Head of caudate nucleus (tissue), 42 donors: ENCODE data around the gene SAXO2.
"Not testable (repeated sequence)": the region's sequence is repeated elsewhere in the genome, so short reads cannot be mapped to it uniquely, and the experiment has no call there.

ENCODE experiments used
- DNase-seq, 42 donors: peaks; one replicate each; pipeline versions ENCODE4 v3.0.0 to v3.0.0-alpha.2; 2020 to 2021; ENCODE audit warnings: mixed read lengths in 7 of 42
- intact Hi-C: fragments of 100-400 bp; cut with DNase I; formaldehyde crosslinking; loops from one replicate; pipeline ENCODE4 v1.15.0; 2022

SAXO2 gene

DNA sequence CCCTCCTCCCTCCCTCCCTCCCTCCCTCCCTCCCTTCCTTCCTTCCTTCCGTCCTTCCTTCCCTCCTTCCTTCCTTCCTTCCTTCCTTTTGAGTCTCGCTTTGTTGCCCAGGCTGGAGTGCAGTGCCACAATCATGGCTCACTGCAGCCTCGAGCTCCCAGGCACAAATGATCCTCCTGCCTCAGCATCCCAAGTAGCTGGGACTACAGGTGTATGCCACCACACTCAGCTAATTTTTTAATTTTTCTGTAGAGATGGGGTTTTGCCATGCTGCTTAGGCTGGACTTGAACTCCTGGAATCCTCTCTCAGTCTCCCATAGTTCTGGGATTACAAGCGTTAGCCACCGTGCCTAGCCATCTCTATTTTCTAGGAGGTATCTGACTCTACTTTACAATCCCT, 48.7 kb downstream of the SAXO2 start:
- intact Hi-C loops, DNase-seq: not testable (repeated sequence)

DNA sequence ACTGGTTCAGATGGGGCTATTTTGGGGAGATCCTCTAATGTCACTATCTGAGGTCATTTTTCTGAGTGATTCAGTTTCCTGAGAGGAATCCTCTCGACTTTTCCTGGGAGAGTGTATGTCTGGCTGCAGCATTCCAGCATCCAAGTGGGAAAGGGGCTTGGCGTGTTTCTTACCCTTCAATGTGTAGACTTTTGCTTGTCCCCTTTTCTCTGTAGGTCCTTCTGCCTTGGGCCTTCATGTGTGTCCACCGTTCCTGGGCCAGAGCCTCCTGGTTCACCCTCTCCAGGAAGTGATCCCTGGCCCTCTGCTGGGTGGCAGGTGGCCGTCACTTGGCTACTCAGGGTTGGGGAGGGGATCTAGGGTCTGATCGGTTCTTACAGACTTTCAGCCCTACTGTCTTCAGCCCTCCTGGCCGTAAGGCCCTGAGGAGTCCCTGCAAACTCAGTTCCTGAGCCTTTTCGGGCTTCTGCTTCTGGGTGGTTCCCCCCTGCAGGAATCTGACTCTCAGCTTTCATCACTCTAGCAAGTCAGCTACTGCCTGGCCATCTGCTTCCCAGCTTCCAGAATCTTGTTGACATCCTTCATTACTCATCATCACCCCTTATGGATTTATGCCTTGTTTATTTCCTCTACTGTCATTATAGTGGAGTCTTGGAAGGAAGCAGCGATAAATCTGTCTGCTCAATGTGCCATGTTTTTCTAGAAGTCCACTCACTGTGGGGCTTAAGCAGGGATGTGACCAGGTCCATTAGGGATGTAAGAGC, 50.1 kb downstream of the SAXO2 start:
- DNase-seq, result peak in 2 of 42 donors; percentile 16 to 24

DNA sequence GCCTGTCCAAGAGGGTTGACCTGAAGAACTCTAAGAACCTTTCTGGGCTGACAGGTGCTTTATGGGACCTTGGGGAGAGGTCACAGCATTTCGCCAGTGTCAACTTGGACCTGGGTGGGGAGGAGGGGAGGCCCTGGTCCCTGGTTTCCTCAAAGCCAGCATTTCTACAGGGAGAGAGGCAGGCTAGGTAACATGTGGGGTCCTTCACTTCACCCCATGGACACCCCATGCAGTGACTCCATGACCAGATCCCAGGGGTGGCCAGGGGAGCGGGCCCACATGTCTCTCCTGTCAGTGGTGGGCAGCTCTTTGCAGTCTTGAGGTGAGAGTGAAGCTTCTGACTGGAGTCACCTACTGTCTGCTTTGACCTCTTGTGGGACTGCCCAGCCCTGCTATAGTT, 50.8 kb downstream of the SAXO2 start:
- intact Hi-C loops, result no loop called here
- peak in 2 of 42 donors; percentile 5 to 16 for DNase-seq

More for the DNA sequence above, 50.1 kb downstream of the SAXO2 start:
- intact Hi-C loops, result no loop called here

DNA sequence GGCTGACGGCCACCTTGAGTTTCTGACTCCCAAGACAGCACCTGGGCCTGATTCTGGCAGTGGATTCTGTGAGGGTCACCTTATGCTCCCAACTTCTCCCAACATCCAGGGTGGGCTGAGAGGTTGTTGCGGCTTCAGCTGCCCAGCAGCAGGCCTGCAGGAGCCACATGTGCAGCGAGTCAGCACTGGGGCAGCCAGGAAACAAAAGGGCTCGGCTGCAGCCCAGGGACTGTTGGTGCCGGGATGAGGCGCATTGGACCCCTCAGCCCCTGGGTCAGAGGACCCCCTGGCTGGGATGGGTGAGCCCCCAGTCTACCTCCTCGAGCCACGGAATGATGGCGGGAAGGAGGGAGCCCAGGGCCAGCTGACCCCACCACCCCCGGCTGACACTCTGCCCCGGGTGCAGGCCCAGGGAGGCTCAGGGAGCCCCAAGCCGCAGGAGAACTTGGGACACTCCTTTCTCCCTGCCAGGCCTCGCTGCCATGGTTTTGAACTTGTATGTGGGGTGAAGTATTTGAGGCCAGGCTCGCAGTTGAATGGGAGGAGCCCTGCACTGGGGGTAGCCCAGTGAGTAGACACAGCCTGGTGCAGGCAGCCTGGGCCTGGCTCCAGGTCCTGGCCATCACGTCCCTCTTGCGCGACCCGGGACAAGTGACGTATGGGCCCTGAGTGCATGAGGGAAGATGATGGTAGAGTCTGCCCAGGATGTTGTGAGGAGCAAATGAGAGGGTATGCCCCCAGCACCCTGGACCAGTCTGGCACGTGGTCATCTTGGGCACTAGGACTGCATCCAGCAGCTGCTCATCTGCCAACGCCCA, 51.5 kb downstream of the SAXO2 start:
- peak in 2 of 42 donors; percentile 4 to 31 for DNase-seq
- intact Hi-C loops, result not testable (repeated sequence)

DNA sequence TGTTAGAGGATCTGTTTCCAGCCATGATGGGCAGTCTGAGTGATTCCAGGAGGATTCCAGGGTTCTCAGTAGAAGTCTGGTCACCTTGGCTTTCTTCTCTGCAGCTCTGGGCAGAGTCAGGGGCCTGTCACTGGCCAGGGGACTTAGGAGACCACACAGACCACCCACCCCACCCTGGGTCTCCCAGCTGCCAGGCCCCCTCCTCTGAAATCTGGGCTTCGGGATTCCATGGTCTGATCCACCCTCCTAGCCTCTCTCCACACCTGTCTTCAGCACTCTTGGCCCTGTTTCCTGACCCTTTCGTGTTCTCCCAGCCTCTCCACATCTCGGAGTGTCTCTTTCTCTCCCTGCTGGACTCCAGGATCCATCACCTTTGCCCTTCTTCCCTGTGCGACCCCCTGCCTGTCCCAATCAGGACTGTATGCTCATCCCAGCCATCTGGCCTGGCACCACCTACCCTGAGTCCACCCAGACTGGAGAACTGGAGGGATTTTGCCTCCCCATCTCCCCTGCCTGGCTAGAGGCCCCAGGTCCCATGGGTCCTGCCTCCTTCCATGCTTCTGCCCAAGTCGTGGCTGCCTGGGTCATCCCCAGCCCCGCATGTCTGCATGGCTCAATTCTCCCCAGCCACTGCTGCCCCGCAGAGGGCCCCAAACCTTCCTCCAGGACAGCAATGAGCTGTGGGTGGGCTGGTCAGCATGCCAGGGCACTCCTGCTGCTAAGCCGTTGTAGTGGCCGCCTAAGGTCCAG, 52.3 kb downstream of the SAXO2 start:
- DNase-seq, result peak in 2 of 42 donors; percentile 1 to 24
- intact Hi-C loops, result no loop called here

DNA sequence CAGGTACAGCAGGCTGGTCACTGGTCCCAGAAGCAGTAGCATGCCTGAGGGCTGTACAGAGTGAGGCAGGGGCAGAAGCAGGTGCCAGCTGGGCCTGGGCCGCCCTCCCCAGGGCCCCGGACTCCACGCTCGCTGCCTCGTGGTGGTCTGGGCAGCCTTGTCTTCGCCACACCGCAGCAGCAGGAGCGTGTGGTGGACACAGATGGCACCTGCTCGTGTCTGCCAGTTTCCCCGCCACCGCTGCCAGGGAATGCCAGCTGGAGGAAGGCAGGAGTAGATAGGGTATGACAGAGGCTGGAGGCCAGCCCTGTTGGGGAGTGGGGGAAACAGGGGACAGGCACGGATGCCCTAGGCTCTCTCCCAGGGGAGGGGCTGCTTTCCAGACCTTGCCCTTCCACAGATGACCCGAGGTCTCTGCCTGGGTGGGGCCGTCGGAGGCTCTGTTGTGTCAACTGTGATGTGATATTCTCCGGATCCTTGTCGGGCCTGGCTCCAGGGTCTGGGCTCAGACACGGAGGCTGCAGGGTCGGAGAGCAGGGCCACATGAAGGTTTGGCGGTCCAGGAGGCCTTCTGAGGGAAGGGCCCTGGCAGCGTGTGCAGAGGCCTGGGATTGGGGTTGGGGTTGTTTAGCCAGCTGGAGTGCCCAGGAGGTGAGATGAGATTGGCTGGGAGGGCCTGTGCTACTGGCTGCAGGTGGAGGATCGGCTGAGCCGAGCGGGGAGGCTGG, 53.1 kb downstream of the SAXO2 start:
- DNase-seq, result peak in 2 of 42 donors; percentile 21 to 29
- intact Hi-C loops, result no loop called here

DNA sequence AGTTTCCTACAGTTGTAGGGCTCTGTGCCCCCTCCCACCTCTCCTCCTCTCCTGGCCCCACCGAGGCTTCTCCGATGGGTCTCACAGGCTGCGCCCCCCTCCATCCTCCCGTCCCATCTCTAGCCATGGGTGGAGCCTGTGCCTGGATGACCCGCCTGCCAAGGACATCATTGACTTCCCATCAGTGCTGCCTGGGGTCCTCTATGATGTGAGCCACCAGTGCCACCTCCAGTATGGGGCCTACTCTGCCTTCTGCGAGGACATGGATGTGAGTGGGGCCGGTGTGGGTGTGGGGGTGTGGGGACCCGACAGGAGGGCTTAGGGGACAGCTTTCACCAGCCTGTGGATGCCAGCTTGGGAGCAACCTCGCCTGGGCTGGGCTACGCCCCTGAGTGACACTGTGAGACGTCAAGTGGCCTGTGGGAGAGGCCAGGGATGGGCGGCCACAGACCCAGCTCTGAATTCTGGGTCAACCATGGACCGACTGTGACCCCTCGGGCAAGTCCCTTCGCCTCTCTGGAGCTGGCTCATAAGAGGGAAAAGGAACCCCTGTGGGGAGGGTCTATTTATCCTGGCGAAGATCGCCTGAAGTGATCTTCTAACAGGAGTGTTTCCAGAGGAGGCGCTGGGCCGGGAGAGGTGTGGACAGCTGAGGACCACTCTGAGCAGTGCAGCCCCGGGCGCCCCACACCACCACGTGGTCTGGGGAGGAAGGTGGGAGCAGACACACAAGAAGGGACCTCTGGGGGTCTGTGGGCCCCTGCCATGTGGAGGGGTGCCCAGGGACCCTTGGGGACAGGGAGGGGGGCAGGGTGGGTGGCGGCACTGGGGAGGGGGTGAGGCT, 53.9 kb downstream of the SAXO2 start:
- intact Hi-C loops, result not testable (repeated sequence)
- DNase-seq, result peak in 1 of 42 donors; percentile 17

DNA sequence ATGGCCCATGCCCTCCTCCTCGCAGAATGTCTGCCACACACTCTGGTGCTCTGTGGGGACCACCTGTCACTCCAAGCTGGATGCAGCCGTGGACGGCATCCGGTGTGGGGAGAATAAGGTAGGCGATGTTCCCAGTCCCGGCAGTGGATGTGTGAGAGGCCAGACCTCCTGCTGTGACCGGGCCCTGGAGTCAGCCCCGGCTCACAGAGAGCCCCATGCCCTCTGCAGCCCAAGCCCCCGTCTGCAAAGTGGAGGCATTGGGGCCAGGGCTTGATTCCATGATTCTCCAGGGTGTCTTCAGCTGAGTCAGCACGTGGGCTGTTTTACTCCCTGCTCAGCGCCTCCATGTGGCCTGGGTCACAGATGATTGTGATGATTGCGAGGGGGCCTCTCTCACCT, 54.5 kb downstream of the SAXO2 start:
- DNase-seq, result peak in 1 of 42 donors; percentile 11
- intact Hi-C loops, result no loop called here

DNA sequence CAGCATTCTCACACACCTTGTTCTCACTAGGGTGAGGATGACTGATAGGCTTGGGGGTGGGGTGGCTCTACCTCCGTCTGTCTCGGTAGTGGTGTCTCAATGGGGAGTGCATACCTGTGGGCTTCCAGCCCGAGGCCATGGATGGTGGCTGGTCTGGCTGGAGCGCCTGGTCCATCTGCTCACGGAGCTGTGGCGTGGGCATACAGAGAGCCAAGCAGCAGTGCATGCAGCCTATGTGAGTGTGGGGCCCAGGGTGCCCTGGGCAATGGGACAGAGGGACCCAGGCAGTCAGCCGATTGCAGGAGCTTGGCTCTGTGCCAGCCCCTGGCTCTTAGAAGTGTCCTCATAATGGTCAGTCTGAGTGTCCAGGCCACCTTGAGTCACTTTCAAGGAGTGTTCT, 54.9 kb downstream of the SAXO2 start:
- peak in 1 of 42 donors; percentile 22 for DNase-seq
- intact Hi-C loops, result not testable (repeated sequence)

DNA sequence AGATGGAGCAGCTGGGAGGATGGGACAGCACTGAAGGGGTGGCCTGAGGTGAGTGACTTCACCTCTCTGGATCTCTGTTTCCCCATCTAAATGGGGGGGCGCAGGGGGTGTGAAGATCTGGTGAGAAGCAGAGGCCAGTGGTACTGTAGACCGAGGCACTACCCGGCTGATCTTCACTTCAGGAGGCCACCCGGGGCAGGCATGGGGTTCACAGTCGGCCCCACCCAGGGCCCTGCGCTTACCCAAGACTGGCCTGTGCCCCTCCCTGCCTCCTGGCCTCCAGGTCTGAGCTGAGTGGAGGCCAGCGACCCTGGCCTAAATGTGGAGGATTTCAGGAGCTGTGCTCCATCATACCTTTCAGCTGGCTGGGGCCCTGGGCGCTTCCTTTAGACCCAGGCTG, 55.7 kb downstream of the SAXO2 start:
- intact Hi-C loops, result not testable (repeated sequence)
- peak in 1 of 42 donors; percentile 22 for DNase-seq

DNA sequence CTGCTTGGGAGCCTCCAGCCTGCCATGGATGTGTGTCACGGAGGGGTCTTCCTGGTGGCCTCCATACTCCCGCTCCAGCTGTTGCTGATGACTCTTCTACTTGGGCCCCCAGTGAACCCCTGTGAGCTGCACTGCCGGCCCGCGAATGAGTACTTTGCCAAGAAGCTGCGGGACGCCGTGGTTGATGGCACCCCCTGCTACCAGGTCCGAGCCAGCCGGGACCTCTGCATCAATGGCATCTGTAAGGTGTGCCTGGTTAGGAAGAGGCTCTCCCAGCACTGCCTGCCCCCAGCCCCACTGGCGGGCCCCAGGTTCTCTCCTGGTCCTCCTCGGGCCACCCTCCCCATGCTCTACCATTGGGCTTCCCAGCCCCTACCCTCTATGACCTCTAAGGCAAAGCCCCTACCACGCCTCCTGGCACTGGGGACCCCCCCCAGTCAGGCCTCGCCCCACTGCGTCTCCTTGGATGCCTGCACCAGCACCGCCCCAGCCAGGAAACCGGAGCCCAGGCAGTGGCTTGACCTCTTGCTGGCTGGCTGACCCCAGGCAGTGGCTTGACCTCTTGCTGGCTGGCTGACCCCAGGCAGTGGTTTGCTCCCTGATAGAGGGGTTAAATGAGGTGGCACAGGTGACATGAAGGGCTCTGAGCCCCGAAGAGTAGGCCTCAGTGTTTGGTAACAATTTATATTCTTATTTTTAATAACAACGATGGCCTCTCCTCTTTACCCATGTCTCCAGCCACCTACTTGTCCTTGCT, 57.1 kb downstream of the SAXO2 start:
- intact Hi-C loops, result not testable (repeated sequence)
- peak in 1 of 42 donors; percentile 2 for DNase-seq

DNA sequence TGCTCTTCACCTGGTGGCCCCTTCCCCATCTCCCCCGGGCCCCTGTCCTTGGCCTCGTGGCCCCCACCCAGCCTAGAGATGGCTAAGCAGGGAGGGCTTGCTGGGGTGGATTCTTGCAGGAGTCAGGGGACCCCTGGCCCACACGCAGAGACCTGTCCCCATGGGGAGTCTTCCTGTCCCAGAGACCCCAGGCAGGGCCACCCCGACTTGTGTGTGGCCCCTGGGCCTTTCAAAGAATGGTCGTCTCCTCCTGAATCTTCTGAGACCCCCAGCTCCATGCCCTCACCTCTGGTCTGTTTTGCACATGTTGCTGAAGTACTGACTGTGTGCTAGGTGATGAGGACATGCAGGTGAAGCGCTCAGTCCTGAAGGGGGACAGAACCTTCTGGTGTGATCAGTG, 58.2 kb downstream of the SAXO2 start:
- intact Hi-C loops, result not testable (repeated sequence)
- DNase-seq, result peak in 1 of 42 donors; percentile 18

DNA sequence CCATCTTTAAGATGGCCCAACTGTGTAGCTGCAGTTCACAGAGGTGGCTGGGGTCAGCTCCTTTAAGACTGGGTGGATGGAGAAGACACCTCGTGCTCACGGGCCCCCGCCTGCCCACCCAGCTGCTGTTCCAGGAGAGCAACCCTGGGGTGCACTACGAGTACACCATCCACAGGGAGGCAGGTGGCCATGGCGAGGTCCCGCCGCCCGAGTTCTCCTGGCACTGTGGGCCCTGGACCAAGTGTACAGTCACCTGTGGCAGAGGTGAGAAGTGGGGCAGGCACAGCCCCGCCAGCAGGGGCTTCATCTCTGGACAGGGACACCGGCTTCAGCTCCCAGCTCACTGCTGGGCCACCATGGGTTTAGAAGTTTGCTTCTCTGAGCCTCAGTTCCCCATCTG, 59.9 kb downstream of the SAXO2 start:
- DNase-seq, intact Hi-C loops: not testable (repeated sequence)

DNA sequence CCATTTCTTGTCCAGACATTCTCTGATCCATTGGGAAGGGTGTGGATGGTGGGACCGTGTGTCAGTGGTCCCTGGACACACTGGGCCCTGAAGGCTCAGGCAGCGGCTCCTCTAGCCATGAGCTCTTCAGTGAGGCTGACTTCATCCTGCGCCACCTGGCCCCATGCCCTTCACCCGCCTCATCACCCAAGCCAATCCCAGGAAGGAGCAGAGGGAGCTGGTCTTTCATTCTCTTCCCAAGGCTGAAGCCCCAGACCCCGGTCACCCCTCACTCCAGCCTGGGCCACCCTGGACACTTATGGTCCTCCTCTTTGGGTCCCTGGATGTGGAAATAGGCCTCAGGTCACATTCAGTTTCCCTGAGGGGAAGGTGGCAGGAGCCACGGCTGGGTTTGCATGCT, 62.2 kb downstream of the SAXO2 start:
- DNase-seq, intact Hi-C loops: not testable (repeated sequence)

DNA sequence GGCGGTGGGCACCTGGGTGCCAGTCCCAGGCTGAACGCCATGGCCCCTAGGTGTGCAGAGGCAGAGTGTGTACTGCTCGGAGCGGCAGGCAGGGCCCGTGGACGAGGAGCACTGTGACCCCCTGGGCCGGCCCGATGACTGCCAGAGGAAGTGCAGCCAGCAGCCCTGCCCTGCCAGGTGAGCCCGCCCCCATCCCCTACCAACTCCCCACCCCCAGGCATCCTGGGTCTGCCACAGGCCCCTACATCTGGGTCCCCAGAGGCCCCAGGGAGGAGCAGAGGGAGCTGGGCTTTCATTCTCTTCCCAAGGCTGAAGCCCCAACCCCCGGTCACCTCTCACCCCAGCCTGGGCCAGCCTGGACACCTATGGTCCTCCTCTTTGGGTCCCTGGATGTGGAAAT, 63.0 kb downstream of the SAXO2 start:
- DNase-seq, result peak in 1 of 42 donors; percentile 25
- intact Hi-C loops, result not testable (repeated sequence)

DNA sequence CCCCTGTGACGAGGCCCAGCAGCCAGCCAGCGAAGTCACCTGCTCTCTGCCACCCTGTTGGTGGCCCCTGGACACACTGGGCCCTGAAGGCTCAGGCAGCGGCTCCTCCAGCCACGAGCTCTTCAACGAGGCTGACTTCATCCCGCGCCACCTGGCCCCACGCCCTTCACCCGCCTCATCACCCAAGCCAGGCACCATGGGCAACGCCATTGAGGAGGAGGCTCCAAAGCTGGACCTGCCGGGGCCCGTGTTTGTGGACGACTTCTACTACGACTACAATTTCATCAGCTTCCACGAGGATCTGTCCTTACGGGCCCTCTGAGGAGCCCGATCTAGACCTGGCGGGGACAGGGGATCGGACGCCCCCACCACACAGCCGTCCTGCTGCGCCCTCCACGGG, 64.3 kb downstream of the SAXO2 start:
- intact Hi-C loops, result not testable (repeated sequence)
- DNase-seq, result peak in 1 of 42 donors; percentile 27

DNA sequence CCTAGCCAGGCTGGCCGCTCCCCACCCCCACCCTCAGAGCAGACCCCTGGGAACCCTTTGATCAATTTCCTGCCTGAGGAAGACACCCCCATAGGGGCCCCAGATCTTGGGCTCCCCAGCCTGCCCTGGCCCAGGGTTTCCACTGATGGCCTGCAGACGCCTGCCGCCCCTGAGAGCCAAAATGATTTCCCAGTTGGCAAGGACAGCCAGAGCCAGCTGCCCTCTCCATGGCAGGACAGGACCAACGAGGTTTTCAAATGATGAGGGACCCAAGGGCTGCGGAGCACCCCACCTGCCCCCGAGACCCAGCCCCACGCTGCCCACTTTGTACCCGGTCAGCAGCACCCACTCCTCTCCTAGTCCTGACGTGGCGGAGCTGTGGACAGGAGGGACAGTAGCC, 64.8 kb downstream of the SAXO2 start:
- intact Hi-C loops, result not testable (repeated sequence)
- peak in 2 of 42 donors; percentile 13 to 24 for DNase-seq
